K562 (cell line): ENCODE measurements around the gene MPZL1. TPM values are rescaled to one million over a fixed set of nuclear protein-coding genes. Genes with fewer than 3 reads are reported as not detected.

Experiments used
- ATAC-seq: fragments of 200-7000 bp; cut with Tn5 transposase; 3 replicates; pipeline ENCODE4 v1.9.1; 2020; ENCODE audit warnings: moderate library complexity
- BruUV-seq: library from RNA; stranded (reverse); fragments of 400-500 nt; replicated peaks from 2 replicates; lab custom pipeline; 2021; lab: Mats Ljungman, UMichigan
- CTCF ChIA-PET: fragments of 300-600 bp; formaldehyde crosslinking; extraction: SDS; loops from one replicate; lab custom pipeline; 2021; ENCODE audit warnings: low intra/inter-chr PET ratio; lab: Yijun Ruan, JAX
- POLR2A ChIA-PET: fragments of 300-600, 350-650 bp; sonication (Branson Sonifier 250); formaldehyde crosslinking; extraction: SDS; loops from one replicate; lab custom pipeline; 2021; ENCODE audit warnings: antibody characterized with exemption, inconsistent platforms; lab: Yijun Ruan, JAX
- DNase-seq, 4 experiments: peaks; one replicate each; pipeline versions ENCODE4 v3.0.0 to v3.0.0-alpha.2; 2011 to 2018; ENCODE audit warnings: low spot score in 3 of 4, mixed read lengths in 3 of 4; ENCODE audit errors: extremely low read depth in 1 of 4
- FAIRE-seq: peaks from 2 replicates; lab custom pipeline; 2011; peaks lifted over from hg19 to GRCh38; lab: Jason Lieb, UNC
- H2AFZ ChIP-seq: 2 replicates; pipeline ENCODE4 v1.6.0; 2011; ENCODE audit warnings: low read depth, low read length, control low read depth, inconsistent platforms
- H3K27ac ChIP-seq: fragments of 200-600 bp; 3 replicates; pipeline ENCODE4 v1.8.0; 2011; ENCODE audit warnings: low read depth, mild to moderate bottlenecking, control low read depth, inconsistent platforms, low read length, moderate library complexity, mixed read lengths; ENCODE audit errors: extremely low read depth
- H3K27me3 ChIP-seq, 2 experiments: fragments of 300-600 bp in 1 of 2; 2 replicates in 1 of 2; 3 replicates in 1 of 2; pipeline versions ENCODE4 v1.6.0 to v1.8.0; 2011; ENCODE audit warnings: inconsistent platforms in 2 of 2, low read length in 2 of 2, mild to moderate bottlenecking in 1 of 2, mixed read lengths in 1 of 2, moderate library complexity in 1 of 2; ENCODE audit not compliant: control insufficient read depth in 2 of 2, insufficient read depth in 2 of 2
- H3K36me3 ChIP-seq: fragments of 300-600 bp; 3 replicates; pipeline ENCODE4 v1.8.0; 2011; ENCODE audit warnings: mild to moderate bottlenecking, low read length, inconsistent platforms; ENCODE audit not compliant: control insufficient read depth, insufficient read depth
- H3K4me1 ChIP-seq, 2 experiments: fragments of 200-600 bp in 1 of 2; replicated peaks in 1 of 2; 2 replicates in 1 of 2; 3 replicates in 1 of 2; pipeline versions ENCODE4 v1.5.1 to v1.8.0; 2011; ENCODE audit warnings: inconsistent platforms in 2 of 2, low read length in 2 of 2, mild to moderate bottlenecking in 1 of 2, mixed read lengths in 1 of 2, moderate library complexity in 1 of 2; ENCODE audit not compliant: control insufficient read depth in 2 of 2, insufficient read depth in 2 of 2
- H3K4me2 ChIP-seq: 2 replicates; pipeline ENCODE4 v1.6.1; 2011; ENCODE audit warnings: low read length, control low read depth, inconsistent platforms, mixed read lengths; ENCODE audit not compliant: insufficient read depth
- H3K4me3 ChIP-seq: fragments of 200-600 bp; sonication (generic), shearing (Covaris generic); 2 replicates; pipeline ENCODE4 v1.5.1; 2016; ENCODE audit warnings: control low read depth, inconsistent platforms
- H3K79me2 ChIP-seq: fragments of 200-600 bp; 3 replicates; pipeline ENCODE4 v1.8.0; 2011; ENCODE audit warnings: low read length, inconsistent platforms; ENCODE audit not compliant: control insufficient read depth, insufficient read depth
- H3K9ac ChIP-seq, 2 experiments: 2 replicates each; pipeline versions ENCODE4 v1.6.0 to v1.6.1; 2011; ENCODE audit warnings: low read depth in 2 of 2, low read length in 2 of 2, control low read depth in 1 of 2, inconsistent platforms in 1 of 2, mild to moderate bottlenecking in 1 of 2, mixed read lengths in 1 of 2; ENCODE audit not compliant: insufficient read depth in 1 of 2
- H3K9me1 ChIP-seq: one replicate; pipeline ENCODE4 v1.6.0; 2011; ENCODE audit warnings: inconsistent platforms, mild to moderate bottlenecking, low read length, moderate library complexity; ENCODE audit not compliant: control insufficient read depth, insufficient read depth
- H3K9me3 ChIP-seq: replicated peaks from 2 replicates; pipeline ENCODE4 v1.5.1; 2011; ENCODE audit warnings: low read depth, low read length, inconsistent platforms; ENCODE audit not compliant: control insufficient read depth, insufficient read depth
- H4K20me1 ChIP-seq: replicated peaks from 2 replicates; pipeline ENCODE4 v1.6.1; 2011; ENCODE audit warnings: low read length, inconsistent platforms, mixed read lengths; ENCODE audit not compliant: control insufficient read depth, insufficient read depth
- CEBPZ ChIP-seq: fragments of 150-350 bp; IDR thresholded peaks from 2 replicates; pipeline ENCODE4 v1.6.1; 2014; ENCODE audit warnings: low read depth, mild to moderate bottlenecking, low read length, borderline replicate concordance
- HDAC8 ChIP-seq: fragments of 450-650 bp; IDR thresholded peaks from 2 replicates; pipeline ENCODE4 v1.6.1; 2016; ENCODE audit warnings: mild to moderate bottlenecking, missing genetic modification characterization, moderate library complexity, missing compliant biosample characterization
- KAT7 ChIP-seq: sonication (generic); formaldehyde crosslinking; IDR thresholded peaks from 2 replicates; pipeline ENCODE4 v1.8.0; 2022; ENCODE audit warnings: missing genetic modification reagents, mild to moderate bottlenecking, borderline replicate concordance
- RFX7 ChIP-seq: fragments of 250-450 bp; sonication (Bioruptor Pico); IDR thresholded peaks from 2 replicates; pipeline ENCODE4 v1.5.1; 2021; ENCODE audit warnings: mild to moderate bottlenecking
- SMAD4 ChIP-seq: fragments of 250-450 bp; sonication (Bioruptor Pico); conservative IDR thresholded peaks from 2 replicates; pipeline ENCODE4 v1.8.0; 2021; ENCODE audit warnings: inconsistent platforms, mild to moderate bottlenecking, moderate library complexity
- SREBF1 ChIP-seq: fragments of 150-350 bp; IDR thresholded peaks from 2 replicates; pipeline ENCODE4 v1.6.1; 2014; ENCODE audit warnings: antibody characterized with exemption, low read depth, low read length, borderline replicate concordance
- STAT5A ChIP-seq: IDR thresholded peaks from 2 replicates; pipeline ENCODE4 v1.6.1; 2012; ENCODE audit warnings: low read length, inconsistent platforms, borderline replicate concordance
- YY1 ChIP-seq, 3 experiments: IDR thresholded peaks; 2 replicates each; pipeline ENCODE4 v1.6.1; 2011; ENCODE audit warnings: low read length in 2 of 3, mild to moderate bottlenecking in 2 of 3, moderate library complexity in 2 of 3, borderline replicate concordance in 1 of 3, control low read depth in 1 of 3, low read depth in 1 of 3; ENCODE audit not compliant: insufficient read depth in 3 of 3, insufficient replicate concordance in 2 of 3, control insufficient read depth in 1 of 3, insufficient read length in 1 of 3; ENCODE audit errors: extremely low read depth in 1 of 3
- ZNF146 ChIP-seq: IDR thresholded peaks from one replicate; pipeline ENCODE4 v1.6.1; 2018; ENCODE audit warnings: missing compliant biosample characterization; ENCODE audit not compliant: unreplicated experiment
- ZNF668 ChIP-seq: fragments of 250-450 bp; sonication (Bioruptor Pico); IDR thresholded peaks from 2 replicates; pipeline ENCODE4 v1.8.0; 2022; ENCODE audit warnings: mild to moderate bottlenecking, inconsistent platforms
- WGBS: fragments of 100-300 bp; shearing (Covaris generic); methylation state at CpG from one replicate; pipeline ENCODE4 v1.1.6; 2016; ENCODE audit warnings: low coverage, mixed read lengths; ENCODE audit not compliant: insufficient coverage; ENCODE audit errors: missing lambda C conversion rate; 5-methylcytosine and 5-hydroxymethylcytosine counted together
- in situ Hi-C: fragments of 300-500 bp; cut with MboI; formaldehyde crosslinking; loops from 4 replicates; pipeline ENCODE4 v1.15.0; 2018; ENCODE audit warnings: inconsistent platforms, mixed read lengths
- intact Hi-C: fragments of 100-400 bp; cut with micrococcal nuclease; formaldehyde crosslinking; loops from 2 replicates; pipeline ENCODE4 v1.14.2; 2022
- polyA plus RNA-seq, 8 experiments: library from polyadenylated mRNA; depleted of rRNA in 4 of 8; stranded (reverse) in 5 of 8; unstranded in 3 of 8; fragments of >200 nt; fragmentation: Nextera tagmentation in 2 of 8; fragmentation: Illumina TruSeq in 1 of 8; extraction: Ambion mirVana in 2 of 8; extraction: Trizol in 1 of 8; gene quantifications; 2 replicates each; pipeline versions ENCODE4 v1.2.1 to v1.2.3, GENCODE V29; 2011 to 2014; ENCODE audit warnings: inconsistent platforms in 1 of 8, missing spikeins in 1 of 8
- total RNA-seq, 7 experiments: library from RNA; depleted of rRNA in 6 of 7; stranded (reverse); fragments of >200 nt in 6 of 7; fragmentation: Illumina TruSeq in 2 of 7; extraction: Trizol in 2 of 7; gene quantifications; 2 replicates each; pipeline versions ENCODE4 v1.2.1 to v1.2.3, GENCODE V29; 2011 to 2021; ENCODE audit warnings: low replicate concordance in 1 of 7

MPZL1 gene
- total and polyA plus RNA-seq, 9 of the 15 experiments (the other 6 are each of a cell fraction or from before 2014, with no cell fraction given): 14.5 to 153 (median 66.5) TPM

- TF ChIP-seq CEBPZ: no peak
- 0 out of 2 replicates have a peak, but pooled peaks have one; percentile 57 for TF ChIP-seq HDAC8 (tag)
- TF ChIP-seq STAT5A: no peak
Measured at GRCh38 chr1:167714098-167714438, 7.7 kb upstream of the MPZL1 start (continued).

- Histone ChIP-seq H3K4me3 (peak overlapping the region; percentile 66), H3K4me1 (peaks cover 13 to 22% of the 10 kb centered on the region in 2 experiments), H3K9me1 (no peaks in the 10 kb centered on the region), H3K27ac (peak overlapping the region; percentile 99), H2AFZ (peak overlapping the region; percentile 100), H3K36me3 (no peaks in the 10 kb centered on the region), H3K9me3 (no peaks in the 10 kb centered on the region), H3K79me2 (no peaks in the 10 kb centered on the region), H3K4me2 (peak overlapping the region; percentile 98), H3K9ac (peak overlapping the region; percentile 98 to 99), H4K20me1 (no peaks in the 10 kb centered on the region), H3K27me3 (no peaks in the 10 kb centered on the region)
- FAIRE-seq (no peak), DNase-seq (peak; percentile 78 to 93 (median 82)), ATAC-seq (peak; percentile 68)
- WGBS: under 1% methylated on average over 50 of the region's 50 CpGs
- in situ Hi-C loops (loop anchor here (5.0 kb wide), 2 partner anchors 83 to 368 kb away; no protein-coding TSS in a partner anchor), intact Hi-C loops (loop anchor here (1.0 to 5.0 kb wide), 6 partner anchors 46 to 368 kb away; partner anchors contain the start of genes DCAF6 and MPC2)
- ChIA-PET CTCF (interaction anchor here (0.6 to 1.0 kb wide), 3 partner anchors 89 to 179 kb away, joined by 3 read pairs; no protein-coding TSS in a partner anchor), POLR2A (interaction anchor here (0.6 to 3.4 kb wide), 29 partner anchors 8 to 609 kb away, joined by 3 to 25 read pairs (median 4); partner anchors contain the start of genes CREG1, DCAF6 and MPC2)
- BruUV-seq: TSS peak; percentile 89
- TF ChIP-seq ZNF668 (CRISPR knock-in tag) (0 out of 2 replicates have a peak, but pooled peaks have one; percentile 37), SMAD4 (CRISPR knock-in tag) (peak; percentile 88), YY1 (IDR thresholded peaks at IDR 0.05; ENCODE audit: borderline replicate concordance in 1 of 3, control insufficient read depth in 1 of 3, extremely low read depth in 1 of 3, insufficient read depth in 3 of 3, insufficient read length in 1 of 3, insufficient replicate concordance in 2 of 3, low read depth in 1 of 3, low read length in 2 of 3) (no peak), ZNF146 (CRISPR knock-in tag) (no peak), KAT7 (peak; percentile 98), SREBF1 (peak; percentile 83; the same call in 1 of the 2 replicates), RFX7 (CRISPR knock-in tag) (peak; percentile 15; the same call in 1 of the 2 replicates)
Measured at GRCh38 chr1:167714439-167715156, 7.2 kb upstream of the MPZL1 start.
